ENCODE results near the gene TXNL4B.

Gene TXNL4B

DNA sequence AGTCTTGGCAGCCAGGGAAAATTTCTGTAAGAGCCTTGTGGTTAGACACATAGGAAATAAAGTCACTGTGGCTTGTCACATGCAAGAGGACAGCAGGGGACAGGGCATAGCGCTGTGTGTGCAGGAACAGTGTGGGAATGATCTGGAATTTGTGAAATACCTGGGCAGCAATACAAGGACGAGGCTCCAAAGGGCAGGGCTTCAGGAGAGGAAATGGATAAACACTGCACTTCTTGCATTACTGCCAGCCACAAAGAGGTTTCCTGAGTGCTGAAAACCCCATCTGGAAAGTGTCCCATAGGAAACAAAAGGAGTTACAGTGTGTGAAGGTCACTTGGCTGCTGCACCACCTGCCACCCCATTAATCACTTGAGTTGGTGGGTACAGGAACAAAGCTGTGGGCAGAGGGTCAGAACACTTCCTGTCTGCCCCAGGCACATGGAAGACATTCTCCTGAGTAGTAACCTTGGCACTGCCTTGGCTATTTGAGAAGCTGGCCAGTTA is 51.2 kb downstream of the TXNL4B start:
- H3K27ac ChIP-seq = no peak overlapping the region
- TF ChIP-seq, protein P1, sequence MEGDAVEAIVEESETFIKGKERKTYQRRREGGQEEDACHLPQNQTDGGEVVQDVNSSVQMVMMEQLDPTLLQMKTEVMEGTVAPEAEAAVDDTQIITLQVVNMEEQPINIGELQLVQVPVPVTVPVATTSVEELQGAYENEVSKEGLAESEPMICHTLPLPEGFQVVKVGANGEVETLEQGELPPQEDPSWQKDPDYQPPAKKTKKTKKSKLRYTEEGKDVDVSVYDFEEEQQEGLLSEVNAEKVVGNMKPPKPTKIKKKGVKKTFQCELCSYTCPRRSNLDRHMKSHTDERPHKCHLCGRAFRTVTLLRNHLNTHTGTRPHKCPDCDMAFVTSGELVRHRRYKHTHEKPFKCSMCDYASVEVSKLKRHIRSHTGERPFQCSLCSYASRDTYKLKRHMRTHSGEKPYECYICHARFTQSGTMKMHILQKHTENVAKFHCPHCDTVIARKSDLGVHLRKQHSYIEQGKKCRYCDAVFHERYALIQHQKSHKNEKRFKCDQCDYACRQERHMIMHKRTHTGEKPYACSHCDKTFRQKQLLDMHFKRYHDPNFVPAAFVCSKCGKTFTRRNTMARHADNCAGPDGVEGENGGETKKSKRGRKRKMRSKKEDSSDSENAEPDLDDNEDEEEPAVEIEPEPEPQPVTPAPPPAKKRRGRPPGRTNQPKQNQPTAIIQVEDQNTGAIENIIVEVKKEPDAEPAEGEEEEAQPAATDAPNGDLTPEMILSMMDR (conservative IDR thresholded peaks at IDR 0.05) = no peak
- TF ChIP-seq ZFX (IDR thresholded peaks at IDR 0.05) = no peak

DNA sequence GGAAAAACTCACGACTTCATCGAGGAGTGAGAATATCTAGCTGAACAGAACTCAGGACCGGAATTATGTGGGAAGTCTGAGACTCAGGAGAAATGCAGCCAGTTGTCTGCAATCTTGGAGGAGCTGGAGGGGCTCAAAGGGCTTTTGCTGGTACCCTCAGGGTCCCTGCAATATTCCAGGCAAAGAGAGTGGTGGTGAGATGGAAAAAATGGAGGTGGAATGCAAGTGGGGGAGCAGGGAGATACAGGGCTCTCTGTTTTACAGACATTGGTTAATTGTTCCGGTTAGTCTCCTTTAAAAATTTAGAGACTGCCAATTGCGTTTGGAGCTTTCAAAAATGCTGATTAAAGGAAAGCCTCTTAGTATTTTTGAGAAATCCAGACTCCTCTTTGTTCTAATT is 57.3 kb downstream of the TXNL4B start:
- TF ChIP-seq, protein P1 (conservative IDR thresholded peaks at IDR 0.05) = no peak
- no peak for TF ChIP-seq ZFX (IDR thresholded peaks at IDR 0.05)
- H3K27ac ChIP-seq = no peak overlapping the region

All from C4-2B (cell line).